ENCODE data around the gene PLA2G4C.

The PLA2G4C gene

GRCh38 chr19:48053076-48053475, 57.5 kb downstream of the PLA2G4C start:
- no peak for DNase-seq

GRCh38 chr19:48051335-48052033, 59.1 kb downstream of the PLA2G4C start:
- no peak for DNase-seq

- no peak for DNase-seq
These were observed 66.1 kb downstream of the PLA2G4C start for GRCh38 chr19:48044561-48044960.

GRCh38 chr19:48043675-48044258, 66.8 kb downstream of the PLA2G4C start, which contains the start of gene CABP5:
Gene CABP5 (minus strand): TSS chr19:48044079. CDS start chr19:48043922, 157 bp downstream.
- no peak for DNase-seq

- DNase-seq: no peak
These were observed 68.6 kb downstream of the PLA2G4C start for GRCh38 chr19:48041877-48042580.

- no peak for DNase-seq
These were observed 73.9 kb downstream of the PLA2G4C start for GRCh38 chr19:48036765-48037164.

GRCh38 chr19:48033604-48034003, 77.0 kb downstream of the PLA2G4C start:
- DNase-seq: no peak

GRCh38 chr19:48030073-48030472, 80.5 kb downstream of the PLA2G4C start:
- DNase-seq: no peak

- DNase-seq: no peak
These were observed 81.2 kb downstream of the PLA2G4C start for GRCh38 chr19:48029431-48029830.

GRCh38 chr19:48025480-48025879, 85.1 kb downstream of the PLA2G4C start:
- no peak for DNase-seq

- DNase-seq: no peak
These were observed 87.1 kb downstream of the PLA2G4C start for GRCh38 chr19:48023518-48023917.

- no peak for DNase-seq
These were observed 87.6 kb downstream of the PLA2G4C start for GRCh38 chr19:48023011-48023410.

- DNase-seq: no peak
These were observed 89.9 kb downstream of the PLA2G4C start for GRCh38 chr19:48020686-48021085.

GRCh38 chr19:48010932-48011758, 99.5 kb downstream of the PLA2G4C start:
- no peak for DNase-seq

GRCh38 chr19:48006762-48007161, 103.9 kb downstream of the PLA2G4C start:
- no peak for DNase-seq

GRCh38 chr19:48004236-48004635, 106.4 kb downstream of the PLA2G4C start:
- DNase-seq: no peak

GRCh38 chr19:48000846-48001245, 109.8 kb downstream of the PLA2G4C start:
- DNase-seq: no peak

- DNase-seq: no peak
These were observed 111.8 kb downstream of the PLA2G4C start for GRCh38 chr19:47998800-47999199.
